IPS DF 6.9 (cell line): ENCODE data around the gene BTBD17.

Experiments used
- DNase-seq: peaks from one replicate; pipeline ENCODE4 v3.0.0-alpha.2; 2013; ENCODE audit warnings: low read depth, low spot score
- H3K27ac ChIP-seq: one replicate; pipeline ENCODE4 v1.5.1; 2013; ENCODE audit warnings: low read length, control low read depth
- H3K27me3 ChIP-seq: 2 replicates; pipeline ENCODE4 v1.6.1; 2013; ENCODE audit warnings: mild to moderate bottlenecking, low read length; ENCODE audit not compliant: control insufficient read depth, insufficient read depth
- H3K36me3 ChIP-seq: 2 replicates; pipeline ENCODE4 v1.6.1; 2013; ENCODE audit warnings: low read length; ENCODE audit not compliant: control insufficient read depth, insufficient read depth
- H3K4me1 ChIP-seq: 2 replicates; pipeline ENCODE4 v1.6.1; 2013; ENCODE audit warnings: low read length; ENCODE audit not compliant: control insufficient read depth, insufficient read depth
- H3K4me3 ChIP-seq: 2 replicates; pipeline ENCODE4 v1.5.1; 2013; ENCODE audit warnings: mild to moderate bottlenecking, low read length
- H3K9me3 ChIP-seq: 2 replicates; pipeline ENCODE4 v1.6.1; 2013; ENCODE audit warnings: low read length, inconsistent platforms; ENCODE audit not compliant: control insufficient read depth, insufficient read depth
- WGBS: extraction: QIAGEN DNeasy Blood & Tissue Kit; methylation state at CpG from one replicate; pipeline ENCODE4 v1.1.7; 2013; ENCODE audit warnings: mixed read lengths, missing lambda C conversion rate; ENCODE audit not compliant: insufficient read length, insufficient coverage; 5-methylcytosine and 5-hydroxymethylcytosine counted together

Gene BTBD17

DNA sequence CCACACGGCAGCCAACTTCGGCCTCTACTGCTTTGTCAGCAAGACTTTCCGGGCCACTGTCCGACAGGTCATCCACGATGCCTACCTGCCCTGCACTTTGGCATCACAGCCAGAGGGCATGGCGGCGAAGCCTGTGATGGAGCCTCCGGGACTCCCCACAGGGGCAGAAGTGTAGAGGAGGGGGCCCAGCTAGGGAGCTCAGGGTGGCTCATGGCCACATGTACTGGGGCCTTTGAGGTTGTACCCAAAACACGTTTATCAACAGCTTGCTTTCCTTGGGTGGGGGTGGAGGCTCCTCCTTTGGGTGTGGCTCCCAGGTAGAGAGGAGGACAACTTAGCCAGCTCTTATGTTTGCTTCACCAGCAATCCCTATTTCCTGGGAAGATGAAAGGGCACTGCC is 10.8 kb upstream of the BTBD17 start:
- peaks cover 4% of the 10 kb centered on the region; the same call in 1 of the 2 replicates for H3K4me1 ChIP-seq
- H3K27ac ChIP-seq = no peak overlapping the region
- WGBS = no CpG with 5 or more reads among the region's 9 CpGs
- H3K9me3 ChIP-seq = no peaks in the 10 kb centered on the region
- DNase-seq = no peak
- no peak overlapping the region for H3K4me3 ChIP-seq
- no peaks in the 10 kb centered on the region for H3K36me3 ChIP-seq
- no peaks in the 10 kb centered on the region for H3K27me3 ChIP-seq

DNA sequence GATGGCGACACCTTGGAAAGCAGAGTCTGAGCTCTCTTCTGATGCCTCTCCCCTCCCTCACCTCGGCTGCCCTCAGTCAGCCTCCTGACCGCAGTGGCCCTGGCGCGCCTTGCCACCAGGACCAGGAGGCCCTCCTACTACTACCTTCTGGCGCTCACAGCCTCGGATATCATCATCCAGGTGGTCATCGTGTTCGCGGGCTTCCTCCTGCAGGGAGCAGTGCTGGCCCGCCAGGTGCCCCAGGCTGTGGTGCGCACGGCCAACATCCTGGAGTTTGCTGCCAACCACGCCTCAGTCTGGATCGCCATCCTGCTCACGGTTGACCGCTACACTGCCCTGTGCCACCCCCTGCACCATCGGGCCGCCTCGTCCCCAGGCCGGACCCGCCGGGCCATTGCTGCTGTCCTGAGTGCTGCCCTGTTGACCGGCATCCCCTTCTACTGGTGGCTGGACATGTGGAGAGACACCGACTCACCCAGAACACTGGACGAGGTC is 10.0 kb upstream of the BTBD17 start:
- no CpG with 5 or more reads among the region's 26 CpGs for WGBS

DNA sequence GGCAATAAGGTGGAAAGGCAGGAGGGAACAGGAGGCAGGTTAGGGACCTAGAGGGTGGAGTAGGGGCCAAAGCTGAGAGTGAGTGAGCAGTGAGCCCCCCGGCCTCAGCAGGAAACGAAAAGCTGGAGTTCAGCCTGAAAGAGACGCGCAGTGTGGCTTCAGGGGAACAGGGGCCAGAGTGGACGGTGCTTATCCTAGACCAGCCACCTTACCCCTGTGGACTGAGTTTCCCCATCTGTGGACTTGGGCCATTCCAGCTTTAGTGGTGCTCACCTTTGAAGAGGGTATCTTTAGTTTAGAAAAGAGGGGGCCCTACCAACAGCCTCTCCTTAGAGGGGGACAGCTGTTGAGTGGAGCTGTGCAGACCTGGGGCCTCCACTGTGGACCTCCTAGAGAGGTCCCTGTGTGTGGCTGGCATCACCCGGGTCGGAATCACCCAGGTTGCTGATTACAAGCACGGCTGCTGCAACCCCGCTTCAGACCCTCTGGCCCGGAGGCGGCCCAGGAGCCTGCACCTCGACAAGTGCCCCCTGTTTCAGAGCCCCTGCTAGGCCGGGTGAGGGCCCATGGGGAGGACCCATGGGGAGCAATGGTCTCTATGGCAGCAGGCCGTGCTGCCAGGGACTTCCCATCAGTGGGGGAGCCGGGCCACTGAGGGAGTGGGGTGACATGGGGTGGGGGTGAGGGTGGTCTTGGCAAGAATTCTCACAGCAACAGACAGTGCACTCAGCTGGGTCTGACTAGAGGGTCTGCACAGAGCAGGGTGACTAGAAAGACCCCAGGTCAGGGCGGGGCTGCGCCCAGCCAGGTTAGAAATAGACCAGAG is 8.2 kb upstream of the BTBD17 start:
- Histone ChIP-seq H3K4me1 (peaks cover 4% of the 10 kb centered on the region; the same call in 1 of the 2 replicates), H3K9me3 (no peaks in the 10 kb centered on the region), H3K36me3 (no peaks in the 10 kb centered on the region), H3K4me3 (no peak overlapping the region), H3K27ac (no peak overlapping the region), H3K27me3 (no peaks in the 10 kb centered on the region)
- no CpG with 5 or more reads among the region's 17 CpGs for whole genome bisulfite sequencing
- DNase-seq = no peak

More for the DNA sequence above, 10.0 kb upstream of the BTBD17 start:
- Histone ChIP-seq H3K27ac (no peak overlapping the region), H3K4me1 (peaks cover 4% of the 10 kb centered on the region; the same call in 1 of the 2 replicates), H3K4me3 (no peak overlapping the region), H3K9me3 (no peaks in the 10 kb centered on the region), H3K27me3 (no peaks in the 10 kb centered on the region), H3K36me3 (no peaks in the 10 kb centered on the region)
- no peak for DNase-seq

- no CpG with 5 or more reads among the region's 10 CpGs for WGBS
- Histone ChIP-seq H3K36me3 (no peaks in the 10 kb centered on the region), H3K4me1 (peaks cover 4% of the 10 kb centered on the region; the same call in 1 of the 2 replicates), H3K9me3 (no peaks in the 10 kb centered on the region), H3K27me3 (no peaks in the 10 kb centered on the region), H3K4me3 (no peak overlapping the region), H3K27ac (no peak overlapping the region)
- DNase-seq = no peak
Measured at GRCh38 chr17:74369221-74369620, 7.6 kb upstream of the BTBD17 start.

DNA sequence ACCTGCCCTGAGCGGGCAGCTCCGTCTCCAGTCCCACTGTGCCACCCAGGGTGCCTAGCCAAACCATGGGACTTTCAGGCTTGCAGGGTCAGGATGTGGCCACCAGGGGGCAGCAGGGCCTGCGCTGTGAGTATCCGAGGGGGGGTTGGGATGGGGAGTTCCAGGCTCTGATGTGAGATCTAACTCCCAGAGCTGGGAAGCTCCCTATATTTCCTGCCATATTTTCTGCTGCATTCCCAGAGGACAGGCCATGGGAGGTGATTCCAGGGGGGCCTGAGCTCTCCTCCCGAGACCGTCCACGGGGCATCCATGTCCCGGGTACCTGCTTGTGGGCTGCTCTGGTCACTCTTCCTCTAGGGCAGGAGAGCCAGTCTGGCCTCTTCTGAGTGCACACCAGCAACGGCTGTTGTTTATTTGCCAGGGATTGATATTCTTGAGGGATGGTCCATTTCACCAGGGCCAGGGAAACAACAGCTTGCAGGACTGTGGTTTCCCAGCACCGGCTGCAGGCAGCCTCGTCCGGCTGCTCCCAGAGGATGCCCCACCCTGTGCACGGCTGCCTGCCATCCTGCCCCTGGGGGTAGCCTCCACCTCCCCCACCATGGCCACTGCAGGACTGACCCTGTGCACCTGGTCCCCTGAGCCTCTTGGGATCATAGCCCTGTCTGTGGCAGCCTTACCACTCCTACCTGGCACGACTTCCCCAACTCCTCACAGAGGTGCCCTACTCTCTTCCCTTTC is 6.8 kb upstream of the BTBD17 start:
- Histone ChIP-seq H3K4me1 (peaks cover 4% of the 10 kb centered on the region; the same call in 1 of the 2 replicates), H3K36me3 (no peaks in the 10 kb centered on the region), H3K9me3 (no peaks in the 10 kb centered on the region), H3K4me3 (no peak overlapping the region), H3K27me3 (no peaks in the 10 kb centered on the region), H3K27ac (no peak overlapping the region)
- DNase-seq = no peak
- WGBS = no CpG with 5 or more reads among the region's 14 CpGs

GRCh38 chr17:74367206-74367605 is 5.5 kb upstream of the BTBD17 start, which contains the start of gene GPR142:
TSS of gene GPR142 (plus strand) at chr17:74367506. CDS start at chr17:74369541, 2,035 bp downstream.
- DNase-seq = no peak
- Histone ChIP-seq H3K27ac (no peak within 1 kb of the TSS), H3K9me3 (no peaks in the 10 kb centered on the region), H3K4me1 (peaks cover 9% of the 10 kb centered on the region), H3K27me3 (no peaks in the 10 kb centered on the region), H3K36me3 (no peaks in the 10 kb centered on the region), H3K4me3 (no peak within 1 kb of the TSS)
- no CpG with 5 or more reads among the region's 5 CpGs for WGBS

DNA sequence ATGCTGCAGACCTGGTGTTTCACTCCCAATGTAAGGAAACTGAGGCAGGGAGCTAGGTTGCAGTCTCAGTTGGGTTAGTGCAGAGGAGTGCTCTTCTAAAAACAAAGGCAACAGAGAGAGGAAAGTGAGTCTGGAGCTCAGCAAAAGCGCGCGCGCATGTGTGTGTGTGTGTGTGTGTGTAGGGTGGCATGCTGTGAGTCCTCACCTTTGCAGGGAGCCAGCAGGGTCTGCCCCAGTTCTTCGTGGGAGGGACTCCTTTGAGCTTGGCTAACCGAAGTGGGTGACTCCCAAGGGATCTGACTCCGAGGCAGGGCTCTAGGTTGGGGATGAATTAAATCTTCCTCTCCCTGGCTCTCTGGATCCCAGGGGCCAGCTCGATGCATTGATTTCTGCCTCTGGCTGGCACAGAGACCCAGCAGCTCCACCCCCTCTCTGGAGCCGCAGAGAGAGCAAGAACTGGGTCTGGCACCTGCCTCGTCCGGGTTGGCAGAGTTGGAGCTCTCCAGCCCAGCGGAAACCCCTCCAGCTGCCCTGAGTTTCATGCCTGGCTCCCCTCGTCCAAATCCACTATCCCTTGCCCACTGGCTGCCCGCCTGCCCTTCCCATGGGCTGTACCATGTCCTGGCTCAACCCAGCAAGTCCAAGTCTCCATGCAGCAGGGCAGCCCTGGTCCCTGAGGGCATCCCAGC is 1.3 kb upstream of the BTBD17 start:
- no peaks in the 10 kb centered on the region for H3K36me3 ChIP-seq
- WGBS = no CpG with 5 or more reads among the region's 14 CpGs
- no peak overlapping the region for H3K27ac ChIP-seq
- H3K4me1 ChIP-seq = peaks cover 9% of the 10 kb centered on the region; the same call in 1 of the 2 replicates
- H3K9me3 ChIP-seq = no peaks in the 10 kb centered on the region
- H3K27me3 ChIP-seq = peaks cover 1% of the 10 kb centered on the region; the same call in 1 of the 2 replicates
- no peak overlapping the region for H3K4me3 ChIP-seq
- no peak for DNase-seq

DNA sequence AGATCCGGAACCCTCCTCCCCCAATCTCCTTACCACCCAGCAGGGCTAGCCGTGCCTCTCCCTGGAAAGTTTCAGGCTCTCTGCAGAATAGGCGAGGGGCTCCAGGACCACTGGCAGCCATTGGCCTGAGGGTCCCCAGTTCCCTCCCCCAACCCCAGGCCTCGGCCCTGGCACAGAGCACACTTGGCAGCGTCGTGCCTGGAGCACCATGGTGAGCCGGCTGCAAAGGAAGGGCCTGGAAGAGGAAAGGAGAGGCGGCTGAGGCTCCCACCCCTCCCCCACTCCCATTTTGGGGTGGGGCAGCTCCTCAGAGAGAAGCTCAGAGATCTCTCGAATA is 369 bp upstream of the BTBD17 start:
- no CpG with 5 or more reads among the region's 9 CpGs for WGBS
- DNase-seq = no peak
- Histone ChIP-seq H3K4me1 (peaks cover 12% of the 10 kb centered on the region), H3K4me3 (no peak overlapping the region), H3K36me3 (no peaks in the 10 kb centered on the region), H3K27ac (no peak overlapping the region), H3K9me3 (no peaks in the 10 kb centered on the region), H3K27me3 (peaks cover 9% of the 10 kb centered on the region; the same call in 1 of the 2 replicates)

DNA sequence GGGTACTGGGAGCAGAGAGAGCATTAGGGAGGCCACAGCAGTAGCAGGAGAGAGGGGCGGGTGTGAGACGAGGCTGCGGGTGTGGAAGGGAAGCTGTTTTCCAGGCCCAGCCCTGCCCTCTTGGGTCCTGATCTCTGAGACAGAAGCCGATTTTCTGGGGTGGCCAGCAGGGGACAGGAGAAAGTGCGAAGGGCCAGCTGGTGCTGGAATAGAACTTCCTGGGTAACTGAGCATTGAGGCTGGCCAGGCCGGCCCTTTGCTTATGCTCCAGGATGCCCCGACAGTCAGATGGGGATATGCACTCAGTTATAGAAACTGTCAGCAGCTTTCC is 804 bp downstream of the BTBD17 start:
- no peak overlapping the region for H3K27ac ChIP-seq

DNA sequence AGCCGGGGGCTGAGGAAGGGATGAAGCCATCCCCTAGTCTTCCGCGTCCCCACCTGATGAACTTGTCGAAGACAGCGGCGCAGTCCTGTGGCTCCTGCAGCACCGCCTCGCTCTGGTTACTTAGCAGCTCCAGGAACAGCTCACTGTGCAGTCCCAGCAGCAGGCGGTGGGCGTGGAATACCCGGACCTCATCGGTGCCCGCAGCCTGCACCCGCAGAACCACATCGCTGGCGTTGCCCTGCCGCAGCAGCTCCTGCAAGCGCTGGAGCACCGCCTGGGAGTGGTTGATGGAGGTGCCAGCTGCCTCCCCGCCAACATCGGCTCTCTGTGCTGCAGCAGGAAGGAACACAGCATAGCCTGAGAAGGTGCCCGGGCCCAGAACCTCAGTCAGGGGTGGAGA is 1.8 kb downstream of the BTBD17 start:
- Histone ChIP-seq H3K4me1 (peaks cover 12% of the 10 kb centered on the region), H3K27ac (no peak overlapping the region), H3K9me3 (no peaks in the 10 kb centered on the region), H3K4me3 (no peak overlapping the region), H3K36me3 (no peaks in the 10 kb centered on the region), H3K27me3 (peaks cover 28% of the 10 kb centered on the region; the same call in 1 of the 2 replicates)
- WGBS = no CpG with 5 or more reads among the region's 22 CpGs
- DNase-seq = no peak

More for the DNA sequence above, 804 bp downstream of the BTBD17 start:
- no peak for DNase-seq
- no CpG with 5 or more reads among the region's 7 CpGs for WGBS
- Histone ChIP-seq H3K4me3 (no peak overlapping the region), H3K4me1 (peaks cover 12% of the 10 kb centered on the region), H3K27me3 (peaks cover 19% of the 10 kb centered on the region; the same call in 1 of the 2 replicates), H3K9me3 (no peaks in the 10 kb centered on the region), H3K36me3 (no peaks in the 10 kb centered on the region)
